Left kidney (tissue), 2 donors: ENCODE data around the gene ANKUB1. TPM values are rescaled to one million over a fixed set of nuclear protein-coding genes. Genes with fewer than 3 reads are reported as not detected.

Experiments
- DNase-seq: peaks from one replicate; pipeline ENCODE4 v3.0.0-alpha.2; 2013
- polyA plus RNA-seq: library from polyadenylated mRNA; unstranded; fragments of 120-200 nt; gene quantifications from one replicate; pipeline ENCODE4 v1.2.1, GENCODE V29; 2013; ENCODE audit not compliant: insufficient read length

ANKUB1 gene
- polyA plus RNA-seq, 1 donor, result 0.52 TPM

DNA sequence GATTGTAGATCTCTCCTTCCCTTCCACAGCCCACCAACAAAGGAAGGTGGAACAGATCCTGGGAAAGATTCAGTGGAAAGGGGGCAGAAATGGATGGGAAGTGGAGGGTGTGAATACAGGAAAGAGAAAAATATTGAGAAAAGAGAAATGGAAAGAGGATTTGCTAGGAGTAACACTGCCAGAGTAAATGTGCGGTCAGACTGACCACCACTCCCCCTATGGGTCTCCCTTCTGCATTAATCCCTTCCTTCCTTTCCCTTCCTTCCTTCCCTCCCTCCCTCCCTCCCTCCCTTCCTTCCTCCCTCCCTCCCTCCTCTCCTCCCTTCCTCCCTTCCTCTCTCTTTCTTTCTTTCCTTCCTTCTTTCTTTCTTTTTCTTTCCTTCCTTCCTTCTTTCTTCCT is 28.1 kb downstream of the ANKUB1 start:
- DNase-seq, result no peak

DNA sequence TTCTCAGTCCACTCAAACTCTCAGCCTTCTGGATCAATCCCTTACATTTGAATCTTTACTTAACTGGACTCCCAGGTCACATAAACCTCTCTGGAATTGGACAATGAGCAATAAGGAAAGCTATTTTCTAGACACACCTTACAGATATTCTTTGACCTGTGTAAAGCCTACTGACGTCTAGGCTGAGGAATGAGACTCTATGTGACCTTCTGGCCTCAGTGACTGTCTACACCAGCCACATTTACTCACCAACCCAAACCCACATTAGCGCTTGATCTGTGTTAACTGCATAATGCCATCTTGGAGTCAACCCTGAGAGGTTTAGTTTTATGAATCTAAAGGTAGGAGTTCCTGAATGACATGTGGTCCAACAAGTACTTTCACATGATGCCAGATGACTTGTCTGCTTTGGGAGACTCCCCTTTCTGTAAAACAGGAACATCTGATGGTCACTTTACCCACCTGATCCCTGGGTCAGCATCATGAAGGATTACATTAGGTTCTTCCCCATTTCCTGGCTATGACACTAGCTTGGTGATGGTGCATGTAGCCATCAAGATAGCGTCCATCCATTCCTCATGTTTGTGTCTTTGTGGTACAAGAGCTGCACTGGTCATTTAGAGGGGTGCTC is 28.7 kb downstream of the ANKUB1 start:
- DNase-seq, result no peak

DNA sequence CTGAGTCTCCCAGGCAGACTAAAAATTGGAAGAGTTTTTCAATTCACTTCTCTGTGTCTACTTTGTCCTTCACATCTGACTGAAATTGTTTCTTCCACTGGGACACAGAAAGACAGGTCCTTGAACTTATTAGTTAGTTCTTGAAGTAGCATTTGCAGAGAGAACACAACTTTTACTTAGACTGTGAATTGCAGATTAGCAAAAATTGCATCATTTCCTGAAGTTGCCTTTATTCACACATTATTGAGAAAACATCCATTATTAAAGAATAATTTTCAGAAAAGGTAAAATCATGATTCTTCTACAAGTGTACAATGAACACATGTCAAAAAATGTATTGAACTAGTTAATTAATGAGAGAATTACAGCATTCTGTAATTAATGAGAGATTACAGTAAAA is 38.6 kb downstream of the ANKUB1 start:
- DNase-seq, result no peak

DNA sequence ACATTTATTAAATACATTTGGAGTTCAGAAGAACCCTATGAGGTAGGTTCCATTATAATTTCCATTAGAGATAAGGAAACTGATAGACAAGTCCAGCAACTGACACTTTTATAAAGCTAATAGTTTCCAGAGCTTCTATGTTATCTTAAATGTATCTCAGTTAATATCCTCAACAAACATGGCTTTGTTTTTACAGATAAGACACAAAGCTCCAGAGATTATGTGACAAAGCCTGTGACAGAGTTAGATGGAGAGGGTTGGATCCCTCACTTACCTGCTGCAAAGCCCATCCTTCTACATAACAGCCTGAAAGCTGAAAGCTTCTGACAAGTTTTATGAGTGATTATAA is 39.6 kb downstream of the ANKUB1 start:
- no peak for DNase-seq

DNA sequence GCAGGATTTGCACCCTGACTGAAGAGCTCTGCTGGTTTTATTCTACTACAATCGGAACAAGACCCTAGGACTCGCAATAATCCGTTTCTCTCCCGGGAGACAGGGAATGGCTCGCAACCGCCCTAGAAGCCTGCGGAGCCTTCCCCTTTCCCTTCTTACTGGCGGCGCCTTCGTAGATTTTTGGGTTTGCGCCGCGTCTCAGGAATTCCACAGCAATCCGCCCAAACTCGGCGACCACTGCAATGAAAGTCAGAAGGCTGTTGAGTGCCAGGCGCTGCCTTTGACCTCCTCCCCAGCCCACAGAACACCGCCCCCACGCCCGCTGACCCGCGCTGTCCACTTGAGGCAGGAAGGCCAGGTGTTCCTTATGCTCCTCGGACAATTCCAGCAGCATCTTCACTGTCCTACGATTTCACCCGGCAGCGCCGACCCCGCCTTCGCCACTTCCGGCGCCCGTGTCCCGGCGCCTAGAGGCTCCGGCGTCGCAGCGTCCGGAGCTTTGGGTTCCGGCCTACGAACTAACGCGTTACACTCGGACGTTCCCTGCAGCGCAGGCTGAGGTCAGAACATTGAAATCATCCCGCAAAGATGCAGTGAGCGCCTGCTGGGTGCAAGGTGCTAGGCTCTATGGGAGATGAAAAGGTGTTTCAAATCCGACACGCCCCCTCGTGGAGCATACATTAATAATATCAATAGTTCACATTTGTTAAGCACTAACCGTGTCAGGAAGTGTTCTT is 40.1 kb downstream of the ANKUB1 start, which contains the start of gene COMMD2:
Gene COMMD2, minus strand, starts transcription at position 439 of the 737 bp plus-strand sequence. Its CDS starts 45 bp downstream, at position 394.
- DNase-seq, result peak; percentile 83

DNA sequence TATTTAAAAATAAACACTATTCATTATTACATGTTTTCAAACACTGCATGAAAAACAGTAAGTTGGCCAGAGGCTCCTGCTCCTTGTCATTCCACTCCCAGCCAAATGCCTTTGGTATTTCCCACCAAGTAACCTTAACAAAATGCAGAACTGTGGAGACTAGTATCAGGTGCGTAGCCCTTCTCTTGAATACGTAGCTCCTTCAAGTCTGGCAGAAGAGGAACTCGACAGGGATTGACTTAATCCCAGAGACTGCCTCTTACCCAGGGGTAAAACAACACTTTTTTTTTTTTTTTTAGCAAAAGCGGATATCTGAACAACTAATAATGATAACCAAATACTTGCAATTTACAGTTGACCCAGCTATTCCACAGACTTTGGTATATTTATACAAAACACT is 40.8 kb downstream of the ANKUB1 start:
- DNase-seq, result no peak

DNA sequence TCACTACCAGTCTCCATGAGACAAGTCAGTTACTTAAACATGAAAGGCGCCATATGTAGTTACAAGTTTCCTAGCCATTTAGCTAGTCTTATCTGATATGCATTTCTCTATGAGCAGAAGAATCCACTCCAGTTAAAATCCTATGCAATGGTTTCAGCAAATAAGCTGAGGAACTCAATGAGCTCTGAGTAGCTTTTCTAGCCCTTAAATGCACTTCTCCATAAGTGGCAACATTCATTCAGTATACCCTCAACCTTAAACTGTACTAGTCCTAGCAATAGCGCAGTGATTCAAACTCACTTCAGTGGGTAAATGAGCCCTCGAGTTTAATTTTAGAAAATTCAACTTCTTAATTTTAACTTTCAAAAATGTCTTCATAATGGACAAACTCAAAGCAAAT is 47.7 kb downstream of the ANKUB1 start:
- no peak for DNase-seq

DNA sequence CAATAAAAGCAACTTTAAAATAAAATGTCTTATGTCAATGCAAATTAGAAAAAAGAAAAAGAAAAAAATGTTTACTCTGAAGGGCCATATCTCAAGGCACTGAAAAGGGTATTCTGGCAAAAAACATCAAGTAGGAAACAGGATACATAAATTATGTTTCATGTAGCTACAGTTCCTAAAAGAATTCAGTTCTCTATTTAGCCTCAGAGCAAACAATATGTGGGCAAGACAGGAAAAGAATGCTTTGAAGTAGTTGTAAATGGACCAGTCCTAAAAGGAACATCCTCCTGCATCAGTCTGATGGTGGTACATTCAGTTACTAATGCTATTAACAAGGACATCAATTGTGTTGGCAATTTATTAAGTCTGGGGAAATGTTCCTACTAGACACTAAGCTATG is 48.2 kb downstream of the ANKUB1 start:
- DNase-seq, result no peak

DNA sequence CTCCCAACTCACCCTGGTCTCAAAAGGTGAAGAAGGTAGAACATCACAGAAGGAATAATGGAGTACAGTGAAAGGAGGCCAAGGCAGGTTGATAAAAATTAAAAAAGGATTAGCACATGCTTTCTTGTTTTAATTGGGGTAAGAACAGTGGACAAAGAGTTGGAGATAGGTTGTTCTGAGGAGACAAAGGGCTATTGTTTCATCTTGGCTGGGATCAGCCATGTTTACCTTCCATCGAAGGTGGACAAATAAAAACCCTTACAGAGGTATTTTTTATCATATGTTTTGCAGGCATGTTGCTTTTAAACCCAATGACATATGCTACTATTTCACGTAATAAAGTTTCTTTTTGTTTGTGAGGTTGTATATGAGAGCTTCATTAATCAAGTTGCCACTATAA is 53.0 kb downstream of the ANKUB1 start:
- no peak for DNase-seq

DNA sequence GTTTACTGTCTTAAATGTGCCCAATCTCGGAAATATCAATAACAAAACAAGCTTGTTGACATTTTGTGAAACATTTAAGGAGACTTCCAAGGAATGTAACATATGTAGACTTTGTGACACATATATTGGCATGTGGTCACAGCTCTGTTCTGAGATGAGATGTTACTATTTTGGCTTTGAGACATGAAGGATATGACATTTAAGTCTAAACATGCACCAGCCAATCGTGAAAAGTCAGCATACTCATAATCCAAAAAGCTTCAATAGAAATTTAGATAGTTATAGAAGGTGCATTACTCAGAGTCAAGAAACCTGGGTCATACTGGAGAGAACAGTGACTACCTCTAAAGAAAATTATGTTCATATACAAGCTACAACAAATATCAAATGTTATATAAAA is 53.5 kb downstream of the ANKUB1 start:
- no peak for DNase-seq

DNA sequence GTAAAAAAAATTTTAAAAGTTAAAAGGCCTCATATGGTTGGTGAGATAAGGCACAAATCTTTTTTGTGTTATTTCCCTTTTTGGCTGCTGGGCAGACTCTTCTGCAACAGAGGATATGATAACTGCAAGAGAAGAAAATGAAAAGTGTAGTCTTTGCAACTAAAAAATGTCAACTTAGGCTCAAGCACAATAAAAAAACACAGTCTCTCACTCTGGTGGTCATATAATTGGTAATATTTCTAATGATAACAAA is 55.5 kb downstream of the ANKUB1 start:
- no peak for DNase-seq

DNA sequence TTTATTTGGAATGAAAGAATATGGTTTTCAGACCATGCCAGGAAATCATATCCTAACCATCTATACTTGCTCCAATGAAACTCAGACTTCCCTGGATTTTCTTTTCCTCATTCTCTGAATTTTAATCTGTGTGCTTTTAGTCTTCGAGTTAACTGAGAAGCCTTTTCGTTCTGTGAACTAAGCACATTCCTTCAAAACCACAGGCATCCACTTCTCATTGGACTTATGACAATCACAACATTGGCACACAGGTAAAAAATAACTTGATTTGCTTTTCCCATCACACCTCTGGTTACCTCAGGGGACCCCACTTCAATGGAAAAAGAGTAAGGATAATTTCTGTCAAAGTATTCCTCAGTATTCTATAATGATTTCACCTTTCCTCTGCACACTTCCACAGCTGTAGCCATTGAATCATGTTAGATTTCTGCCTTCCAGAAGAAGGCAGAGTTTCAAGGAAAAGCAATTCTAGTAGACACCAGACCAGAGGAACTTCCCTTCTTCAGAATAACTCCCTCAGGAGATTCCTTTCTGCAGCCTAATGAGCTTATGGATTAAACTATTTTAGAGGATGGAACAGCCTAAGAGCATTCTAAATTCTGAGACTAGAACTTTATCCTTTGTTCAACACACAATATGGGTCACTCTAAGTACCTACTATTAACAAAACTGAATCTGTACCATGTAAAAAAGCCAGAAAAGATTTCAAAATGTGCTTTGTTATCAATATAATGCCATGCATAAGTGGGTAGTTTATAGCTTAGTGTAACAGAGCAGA is 56.0 kb downstream of the ANKUB1 start:
- DNase-seq, result no peak

DNA sequence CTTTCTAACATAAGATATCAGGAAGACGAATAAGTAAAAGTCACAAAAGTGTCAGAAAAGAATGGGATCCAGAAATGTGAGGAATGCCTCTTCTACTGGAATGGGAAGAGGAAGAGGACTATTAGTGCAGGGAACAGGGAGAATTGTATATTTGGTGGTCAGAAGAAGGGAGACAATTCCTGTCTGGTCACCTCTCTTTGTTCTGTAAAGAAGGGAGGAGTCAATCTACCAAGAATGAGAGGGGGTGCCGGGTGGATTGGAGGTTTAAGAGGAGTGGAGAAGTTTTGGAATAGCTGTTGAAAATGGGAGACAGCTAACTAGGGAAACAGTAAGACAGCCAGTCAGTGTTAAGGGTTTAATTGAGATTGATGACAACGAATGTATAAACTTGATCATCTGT is 60.1 kb downstream of the ANKUB1 start:
- no peak for DNase-seq

DNA sequence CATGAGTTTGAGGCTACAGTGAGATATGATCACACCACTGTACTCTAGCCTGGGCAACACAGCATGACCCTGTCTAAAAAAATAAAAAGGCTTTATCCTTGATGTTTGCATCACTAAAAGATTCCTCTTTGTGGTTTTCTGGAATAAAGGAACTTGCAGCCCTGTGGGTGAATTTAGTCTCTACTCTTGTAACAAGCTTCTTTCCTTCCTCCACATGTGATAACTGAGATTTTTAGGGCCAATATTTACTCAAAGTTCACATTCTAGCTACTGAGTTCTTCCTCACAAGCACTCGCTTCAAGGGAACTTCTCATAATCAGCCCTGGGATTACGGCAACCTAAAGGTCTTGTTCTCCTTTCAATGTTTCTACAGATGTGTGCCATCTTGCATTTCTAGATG is 64.7 kb downstream of the ANKUB1 start:
- DNase-seq, result no peak

DNA sequence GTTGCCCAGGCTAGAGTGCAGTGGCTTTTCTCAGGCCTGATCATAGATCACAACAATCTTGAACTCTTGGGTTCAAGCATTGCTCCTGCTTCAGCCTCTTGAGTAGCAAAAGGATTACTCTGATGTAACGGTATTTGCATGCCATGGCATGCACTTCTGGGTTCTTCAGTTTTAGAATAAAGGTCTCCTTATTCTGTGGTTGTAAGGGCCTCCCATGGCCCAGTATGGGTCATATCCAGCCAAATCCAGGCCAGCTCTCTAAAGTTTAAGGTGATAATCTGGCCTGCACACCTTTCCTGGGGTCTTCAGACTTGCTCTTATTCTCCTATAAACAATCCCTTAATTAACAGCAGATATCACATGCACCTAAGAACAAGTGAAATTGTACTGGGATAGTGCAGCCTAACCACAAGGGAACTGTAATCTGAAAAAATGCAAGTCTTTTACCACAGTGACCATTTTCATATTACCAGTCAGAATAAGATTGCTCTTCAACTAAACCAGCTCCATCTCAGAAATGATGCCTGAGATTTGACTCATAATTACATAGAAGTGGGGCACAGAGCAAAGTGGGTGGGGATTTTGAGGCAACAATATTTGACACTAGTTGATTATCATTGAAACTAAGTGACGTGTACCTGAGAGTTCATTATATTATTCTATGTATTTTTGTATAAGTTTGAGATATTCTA is 65.5 kb downstream of the ANKUB1 start:
- no peak for DNase-seq

DNA sequence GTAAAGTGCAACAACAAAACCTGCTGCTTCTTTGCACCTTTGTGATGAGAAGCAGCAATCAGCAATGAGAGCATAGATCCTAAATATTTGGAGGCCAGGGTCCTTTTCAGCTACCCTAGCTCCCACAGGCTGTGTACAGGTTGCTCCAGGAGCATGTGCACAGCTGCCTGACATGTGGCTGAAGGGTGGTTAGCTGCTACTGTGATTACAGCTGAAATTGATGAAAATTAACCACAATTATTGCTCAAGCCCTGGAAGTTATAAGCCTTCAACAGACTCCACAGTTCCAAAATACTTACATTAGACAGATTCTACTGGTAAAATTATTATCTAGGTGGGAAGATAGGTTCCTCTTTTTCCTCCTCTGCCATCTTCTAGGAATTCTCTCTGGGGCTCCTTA is 68.6 kb downstream of the ANKUB1 start:
- no peak for DNase-seq

DNA sequence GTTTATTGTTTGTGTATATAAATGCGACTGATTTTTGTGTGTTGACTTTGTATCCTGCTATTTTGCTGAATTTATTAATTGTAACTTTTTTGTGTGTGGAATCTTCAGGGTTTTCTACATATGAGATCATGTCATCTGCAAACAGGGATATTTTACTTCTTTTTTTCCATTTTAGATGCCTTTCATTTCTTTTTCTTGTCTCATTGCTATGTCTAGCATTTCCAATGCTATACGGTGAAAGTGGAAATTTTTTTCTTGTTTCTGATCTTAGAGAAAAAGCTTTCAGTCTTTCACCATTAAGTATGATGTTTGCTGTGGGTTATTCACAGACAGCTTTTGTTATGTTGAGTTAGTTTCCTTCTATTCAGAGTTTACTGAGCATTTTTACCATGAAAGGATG is 71.4 kb downstream of the ANKUB1 start:
- no peak for DNase-seq

DNA sequence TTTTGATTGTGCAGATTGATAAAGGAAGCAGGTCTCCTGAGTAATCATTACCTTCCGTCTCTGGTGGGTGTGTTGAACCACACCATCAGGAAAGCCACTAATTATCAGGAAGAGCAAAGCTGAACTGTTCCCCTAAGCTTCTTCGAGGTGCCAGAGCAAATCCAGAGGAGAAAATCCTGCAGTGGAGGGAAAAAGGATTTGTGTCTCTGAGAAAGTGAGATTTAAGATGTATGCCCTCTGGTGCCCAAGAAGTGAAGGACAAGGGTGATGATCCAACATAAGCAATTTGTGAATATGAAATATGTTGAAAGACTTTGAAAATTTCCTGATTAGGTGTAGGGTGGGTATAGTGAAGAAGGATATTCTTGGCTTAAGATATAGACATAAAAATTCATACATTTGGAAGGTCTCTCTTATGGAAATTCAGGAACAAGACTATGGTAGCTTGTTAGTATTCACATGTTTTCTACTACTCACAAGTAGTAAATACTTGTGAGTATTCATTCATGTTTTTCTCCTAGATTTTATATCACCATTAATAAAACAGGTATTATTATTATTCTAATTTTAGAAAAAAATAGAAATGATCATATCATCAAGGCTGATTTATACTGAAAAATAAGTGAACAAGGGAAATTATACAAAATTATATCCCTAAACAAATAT is 74.8 kb downstream of the ANKUB1 start:
- DNase-seq, result peak; percentile 57

DNA sequence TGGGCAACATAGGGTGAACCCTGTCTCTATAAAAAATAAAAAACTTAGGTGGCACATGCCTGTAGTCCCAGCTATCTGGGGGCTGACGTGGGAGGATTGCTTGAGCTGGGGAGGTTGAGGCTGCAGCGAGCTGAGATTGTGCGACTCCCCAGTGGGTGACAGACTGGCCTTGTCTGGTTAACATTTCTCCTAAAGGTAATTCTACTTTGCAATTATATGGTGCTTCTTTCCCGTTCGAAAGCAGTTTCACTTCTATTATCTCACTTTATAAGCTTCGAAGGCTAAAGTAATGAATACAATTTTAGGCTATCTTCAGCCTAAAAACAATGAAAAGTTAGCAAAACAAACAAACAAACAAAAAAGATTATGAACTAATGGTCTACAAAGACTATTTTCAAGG is 75.4 kb downstream of the ANKUB1 start:
- DNase-seq, result no peak

DNA sequence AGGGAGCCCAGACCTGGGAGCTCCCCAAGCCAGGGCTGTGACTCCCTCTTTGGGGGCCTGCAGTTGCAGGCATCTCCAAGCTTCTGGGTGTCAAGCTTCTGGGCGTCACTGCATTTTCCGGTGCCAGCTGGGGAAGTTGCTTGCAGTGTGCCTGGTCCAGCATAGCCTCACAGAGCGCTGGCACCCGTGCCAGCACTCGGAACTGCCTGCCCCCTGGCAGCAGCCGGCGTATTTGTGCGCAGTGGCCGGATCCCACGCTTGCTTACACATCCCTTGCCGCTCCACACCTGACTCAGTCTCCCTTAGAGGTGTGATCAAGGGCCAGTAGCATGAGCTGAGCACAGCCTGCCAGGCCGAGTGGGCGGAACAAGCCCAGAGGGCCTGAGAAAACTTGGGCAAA is 77.1 kb downstream of the ANKUB1 start:
- DNase-seq, result no peak

DNA sequence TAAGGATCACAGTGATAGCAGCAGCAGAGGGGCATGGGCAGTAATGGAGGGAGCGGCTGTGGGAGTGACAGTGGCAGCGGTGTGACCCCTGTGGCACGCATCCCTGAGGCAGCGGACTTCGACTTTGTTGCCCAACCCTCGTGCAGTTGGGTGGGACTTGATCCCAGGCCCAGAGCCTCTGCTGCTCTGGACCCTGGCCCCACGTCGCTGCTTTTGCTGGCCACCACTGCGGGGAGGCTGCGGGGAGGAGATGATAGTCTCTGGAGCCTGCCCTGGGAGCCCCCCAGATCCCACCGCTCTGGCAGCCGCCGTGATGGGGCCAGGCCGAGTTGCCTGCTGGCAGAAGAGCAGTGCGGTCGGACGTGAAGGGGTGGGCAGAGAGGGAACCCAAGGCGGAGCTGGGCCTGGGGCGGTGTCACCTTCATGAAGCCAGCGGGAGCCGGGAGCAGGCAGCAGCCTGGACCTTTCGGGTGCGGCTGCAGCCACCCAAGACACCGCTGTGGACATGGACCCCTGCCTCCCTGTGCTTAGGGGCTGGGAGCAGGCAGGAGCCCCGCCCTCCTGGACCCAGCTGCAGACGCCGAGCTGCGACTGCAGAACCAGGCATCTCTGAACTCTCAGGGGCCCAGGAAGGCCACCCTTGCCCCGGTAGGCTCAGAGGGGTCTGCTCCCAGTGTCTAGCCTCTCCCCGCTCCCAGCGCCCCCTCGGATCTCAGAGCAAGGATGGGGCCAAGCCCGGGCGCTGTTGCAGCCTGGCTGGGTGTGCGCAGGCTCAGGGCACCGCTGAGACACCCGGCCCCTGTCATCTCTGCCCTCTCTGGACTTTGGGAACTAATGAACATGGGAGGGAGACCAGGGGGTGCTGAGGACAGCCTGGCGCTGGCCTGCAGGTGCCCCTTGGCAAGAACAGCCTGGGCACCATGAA is 78.4 kb downstream of the ANKUB1 start:
- DNase-seq, result no peak
